GM13977 (cell line): ENCODE measurements around the gene MYH14.

Experiments
- DNase-seq: peaks from one replicate; pipeline ENCODE4 v3.0.0; 2012; ENCODE audit warnings: low spot score
- CTCF ChIP-seq: IDR thresholded peaks from 2 replicates; pipeline ENCODE4 v1.5.1; 2012; ENCODE audit warnings: mild to moderate bottlenecking, control low read depth; ENCODE audit not compliant: insufficient read depth; ENCODE audit errors: extremely low read depth, missing control alignments
- in situ Hi-C: fragments of 300-500 bp; cut with MboI; formaldehyde crosslinking; loops from one replicate; pipeline ENCODE4 v1.12.0; 2022; ENCODE audit warnings: low sequenced_read_pairs, low pct_unique_long_range_greater_than_20kb, mixed read lengths, inconsistent platforms; ENCODE audit not compliant: unreplicated experiment

MYH14 gene

DNA sequence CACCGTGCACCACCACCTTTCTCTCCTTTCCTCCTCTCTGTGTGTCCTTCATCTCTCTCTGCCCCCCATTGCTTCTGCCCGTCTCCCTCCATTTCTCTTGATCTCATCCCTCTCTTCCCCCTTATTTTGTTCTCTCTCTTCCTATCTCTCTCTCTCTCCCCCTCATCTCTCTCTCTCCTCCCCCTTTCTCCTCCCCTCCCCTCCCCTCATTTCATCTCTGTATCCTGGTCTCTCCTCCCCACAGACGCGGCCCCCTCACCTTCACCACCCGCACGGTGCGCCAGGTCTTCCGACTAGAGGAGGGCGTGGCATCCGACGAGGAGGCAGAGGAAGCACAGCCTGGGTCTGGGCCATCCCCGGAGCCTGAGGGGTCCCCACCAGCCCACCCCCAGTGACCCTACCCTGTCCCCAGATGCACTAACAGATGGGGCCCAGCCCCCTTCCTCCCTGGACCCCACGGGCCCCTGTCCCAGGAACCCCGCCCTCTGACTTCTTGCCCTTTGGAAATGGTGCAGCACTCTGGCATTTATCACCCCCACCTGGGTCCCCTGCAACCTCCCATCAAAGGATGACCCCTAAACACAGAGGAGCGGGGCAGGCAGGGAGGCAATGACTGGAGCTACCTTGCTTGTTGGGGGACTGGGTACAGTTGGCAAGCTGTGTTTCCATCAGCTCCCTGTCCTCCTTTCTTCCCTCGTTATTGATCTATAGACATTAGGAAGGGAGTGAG, 106.1 kb downstream of the MYH14 start:
- DNase-seq = no peak
- in situ Hi-C loops = no loop called here
- TF ChIP-seq CTCF = no peak

GRCh38 chr19:50310759-50311465, 107.5 kb downstream of the MYH14 start:
- in situ Hi-C loops = no loop called here
- no peak for TF ChIP-seq CTCF
- no peak for DNase-seq

GRCh38 chr19:50311723-50312635, 108.6 kb downstream of the MYH14 start:
- in situ Hi-C loops = no loop called here
- no peak for TF ChIP-seq CTCF
- no peak for DNase-seq

DNA sequence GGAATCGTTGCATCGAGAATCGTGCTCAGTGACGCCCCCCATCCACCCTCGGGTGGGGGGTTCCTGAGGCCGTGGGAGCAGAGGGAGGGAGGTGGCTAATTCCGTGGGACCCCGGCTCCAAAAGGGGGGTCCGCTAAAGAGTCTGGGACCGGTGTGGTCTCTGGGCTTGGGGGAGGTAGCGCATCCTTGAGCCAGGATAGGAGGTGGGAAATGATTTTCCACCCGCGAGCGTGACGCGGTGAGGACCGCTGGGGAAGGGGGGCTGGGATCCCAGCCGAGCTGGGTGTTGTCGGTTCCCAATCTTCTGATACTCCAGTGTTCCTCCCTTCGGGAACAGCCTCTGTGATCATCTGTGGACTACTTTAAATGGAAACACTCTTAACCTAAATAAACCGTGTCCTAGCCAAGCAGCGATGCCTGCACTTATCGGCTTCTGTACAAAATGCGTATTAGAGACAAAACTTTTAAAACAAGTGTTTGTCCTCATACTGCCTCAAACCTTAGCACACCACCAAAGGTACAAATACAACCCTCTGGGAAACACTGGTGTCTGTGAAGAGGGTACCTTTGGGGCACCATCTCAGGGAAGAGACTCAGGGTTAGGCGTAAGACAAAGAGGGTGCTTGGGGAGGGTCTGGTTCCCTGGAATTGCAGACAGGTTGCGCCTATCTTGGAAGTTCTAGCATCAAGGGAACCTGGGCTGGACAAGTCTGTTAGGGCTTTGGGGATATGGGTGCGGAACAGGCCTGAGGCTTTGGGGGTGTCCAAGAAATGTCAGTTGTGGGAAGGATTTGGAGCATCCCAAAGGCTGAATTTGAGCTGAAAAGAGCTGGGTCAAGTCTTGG, 109.8 kb downstream of the MYH14 start:
- in situ Hi-C loops = no loop called here
- DNase-seq = no peak
- TF ChIP-seq CTCF = no peak

- no peak for TF ChIP-seq CTCF
- in situ Hi-C loops = no loop called here
- DNase-seq = no peak
These were observed 110.6 kb downstream of the MYH14 start for GRCh38 chr19:50313812-50314536.
